ENCODE data around the gene TRIM46.

TRIM46 gene

DNA sequence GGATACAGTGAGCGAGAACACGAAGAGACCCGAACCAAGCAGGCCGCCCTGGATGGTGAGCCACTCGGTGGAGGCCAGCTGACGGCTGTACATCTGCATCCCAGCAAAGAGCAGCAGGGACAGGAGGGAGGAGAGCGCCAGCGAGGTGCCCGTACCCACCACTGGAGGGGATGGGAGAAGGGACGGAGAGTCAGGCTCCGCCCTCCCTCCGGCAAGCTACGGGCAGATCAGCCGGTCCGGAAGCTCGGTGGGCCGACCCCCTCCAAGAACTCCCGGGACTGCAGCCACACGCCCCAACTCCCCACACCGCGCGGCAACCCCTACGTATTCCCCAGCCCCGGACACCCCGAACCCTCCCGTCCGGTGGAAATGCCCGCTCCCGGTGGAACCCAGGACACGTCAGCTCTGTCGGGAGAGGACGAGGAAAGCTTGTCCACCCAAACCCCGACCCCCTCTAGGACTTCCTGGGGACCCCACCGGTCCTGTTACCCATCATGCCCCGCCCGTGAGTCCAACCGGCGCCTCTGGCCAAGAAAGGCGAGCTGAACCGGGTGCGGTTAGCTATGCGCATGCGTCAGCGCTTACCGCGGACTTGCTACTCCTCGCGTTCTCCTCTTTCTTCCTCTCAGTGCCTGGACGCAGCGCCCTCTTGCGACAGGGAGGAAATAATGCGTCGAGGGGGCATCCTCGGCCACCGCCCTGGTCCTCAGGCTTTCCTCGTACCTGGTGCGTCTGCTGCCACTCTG lies 744 bp upstream of the TRIM46 start, which contains the start of gene KRTCAP2:
KRTCAP2 (minus strand) TSS at position 573 of the 746 bp plus-strand sequence; CDS start at position 493, 80 bp downstream.
- peak; percentile 99 for DNase-seq (ENCODE audit: low spot score)

DNA sequence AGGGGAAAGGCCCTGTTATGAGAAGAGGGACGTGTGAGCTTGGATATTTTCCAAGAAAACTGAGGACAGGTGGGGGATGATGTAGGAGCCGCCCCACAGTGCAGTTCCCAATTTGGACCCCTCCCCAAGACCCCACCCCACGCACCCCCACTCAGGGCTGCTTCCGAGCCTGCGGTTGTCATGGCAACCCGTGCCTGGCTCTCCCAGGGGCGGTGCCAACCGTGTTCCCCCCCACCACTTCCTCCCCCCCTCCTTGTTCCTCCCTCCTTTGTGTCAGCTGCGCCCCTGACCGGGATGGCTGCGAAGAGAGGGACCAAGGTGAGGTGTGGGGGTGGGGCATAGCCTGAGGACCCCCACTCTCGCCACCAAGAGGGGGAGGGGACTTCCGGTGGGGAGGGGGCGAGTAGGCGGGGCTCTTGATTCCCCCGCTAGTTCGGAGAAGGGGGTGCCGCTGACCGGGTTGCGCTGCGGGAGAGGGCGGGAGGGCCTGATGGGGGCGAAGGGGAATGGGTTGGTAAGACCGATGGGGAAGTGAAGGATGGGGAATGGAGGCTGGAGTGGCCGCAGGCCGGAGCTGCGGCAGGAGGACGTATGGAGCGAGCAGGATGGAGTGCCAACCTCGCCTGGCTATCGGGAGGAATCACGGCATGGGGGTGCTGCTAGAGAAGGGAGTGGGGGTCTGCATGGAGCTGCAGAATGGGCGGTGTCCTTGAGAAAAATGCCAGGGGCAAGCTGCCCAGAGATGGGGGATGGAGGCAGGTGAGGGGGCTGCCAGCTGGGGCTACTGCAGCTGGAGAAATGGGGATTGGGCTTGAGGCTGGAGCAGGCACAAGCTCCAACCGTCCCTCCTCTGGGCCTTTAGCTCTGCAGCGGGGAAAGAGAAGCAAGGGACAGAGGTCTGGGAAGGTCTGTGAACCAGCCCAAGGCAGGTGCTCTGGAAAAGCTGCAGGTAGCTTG lies 953 bp downstream of the TRIM46 start:
- DNase-seq (ENCODE audit: low spot score), result peak; percentile 55

DNA sequence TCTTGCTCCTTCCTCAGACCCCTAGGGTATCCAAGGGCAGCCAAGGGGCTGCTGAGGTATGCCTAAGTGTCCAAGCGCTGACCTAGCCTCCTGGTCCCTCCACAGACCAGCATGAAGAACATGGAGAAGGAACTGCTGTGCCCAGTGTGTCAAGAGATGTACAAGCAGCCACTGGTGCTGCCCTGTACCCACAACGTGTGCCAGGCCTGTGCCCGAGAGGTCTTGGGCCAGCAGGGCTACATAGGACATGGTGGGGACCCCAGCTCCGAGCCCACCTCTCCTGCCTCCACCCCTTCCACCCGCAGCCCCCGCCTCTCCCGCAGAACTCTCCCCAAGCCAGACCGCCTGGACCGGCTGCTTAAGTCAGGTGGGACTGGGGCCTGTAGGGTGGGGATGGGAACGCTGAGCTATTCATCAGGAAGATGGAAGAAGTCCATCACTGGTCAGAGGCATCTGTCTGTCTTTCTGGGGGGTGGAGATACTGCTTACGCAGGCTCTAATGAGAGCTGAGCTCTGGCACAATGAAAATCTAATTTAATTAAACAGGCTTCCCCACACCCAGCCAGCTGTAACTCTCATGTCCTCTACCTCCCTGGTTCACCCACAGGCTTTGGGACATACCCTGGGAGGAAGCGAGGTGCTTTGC lies 1.8 kb downstream of the TRIM46 start:
- no peak for DNase-seq (ENCODE audit: low spot score)

DNA sequence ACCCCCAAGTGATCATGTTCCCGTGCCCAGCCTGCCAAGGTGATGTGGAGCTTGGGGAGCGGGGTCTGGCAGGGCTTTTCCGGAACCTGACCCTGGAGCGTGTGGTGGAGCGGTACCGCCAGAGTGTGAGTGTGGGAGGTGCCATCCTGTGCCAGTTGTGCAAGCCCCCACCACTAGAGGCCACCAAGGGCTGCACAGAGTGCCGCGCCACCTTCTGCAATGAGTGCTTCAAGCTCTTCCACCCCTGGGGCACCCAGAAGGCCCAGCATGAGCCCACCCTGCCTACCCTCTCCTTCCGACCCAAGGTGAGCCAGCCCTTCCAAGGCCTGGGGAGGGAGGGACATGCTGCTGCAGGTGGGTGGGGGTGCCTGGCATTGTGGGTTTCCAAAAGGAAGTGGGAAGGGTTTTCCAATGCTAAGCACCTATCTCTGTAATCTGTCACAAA lies 2.3 kb downstream of the TRIM46 start:
- DNase-seq (ENCODE audit: low spot score), result no peak

DNA sequence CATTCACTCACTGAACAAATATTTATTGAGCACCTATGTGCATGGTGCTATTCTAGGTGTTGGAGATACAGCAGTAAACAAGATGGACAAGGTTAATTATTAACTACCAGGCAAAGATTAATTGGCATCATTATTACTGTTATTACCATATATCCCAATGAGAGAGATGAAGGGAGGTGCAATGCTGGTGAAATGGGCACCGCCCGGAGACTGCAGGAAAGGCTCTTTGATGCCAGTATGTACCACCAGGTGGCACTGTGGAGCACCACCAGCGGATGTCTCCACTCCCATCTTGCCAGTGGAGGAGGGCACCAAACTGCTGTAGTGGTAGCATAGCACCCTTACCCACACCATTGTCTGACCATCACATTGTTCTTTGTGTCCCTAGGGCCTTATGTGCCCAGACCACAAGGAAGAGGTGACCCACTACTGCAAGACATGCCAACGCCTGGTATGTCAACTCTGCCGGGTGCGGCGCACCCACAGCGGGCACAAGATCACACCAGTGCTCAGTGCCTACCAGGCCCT lies 3.0 kb downstream of the TRIM46 start:
- peak; percentile 93 for DNase-seq (ENCODE audit: low spot score)

DNA sequence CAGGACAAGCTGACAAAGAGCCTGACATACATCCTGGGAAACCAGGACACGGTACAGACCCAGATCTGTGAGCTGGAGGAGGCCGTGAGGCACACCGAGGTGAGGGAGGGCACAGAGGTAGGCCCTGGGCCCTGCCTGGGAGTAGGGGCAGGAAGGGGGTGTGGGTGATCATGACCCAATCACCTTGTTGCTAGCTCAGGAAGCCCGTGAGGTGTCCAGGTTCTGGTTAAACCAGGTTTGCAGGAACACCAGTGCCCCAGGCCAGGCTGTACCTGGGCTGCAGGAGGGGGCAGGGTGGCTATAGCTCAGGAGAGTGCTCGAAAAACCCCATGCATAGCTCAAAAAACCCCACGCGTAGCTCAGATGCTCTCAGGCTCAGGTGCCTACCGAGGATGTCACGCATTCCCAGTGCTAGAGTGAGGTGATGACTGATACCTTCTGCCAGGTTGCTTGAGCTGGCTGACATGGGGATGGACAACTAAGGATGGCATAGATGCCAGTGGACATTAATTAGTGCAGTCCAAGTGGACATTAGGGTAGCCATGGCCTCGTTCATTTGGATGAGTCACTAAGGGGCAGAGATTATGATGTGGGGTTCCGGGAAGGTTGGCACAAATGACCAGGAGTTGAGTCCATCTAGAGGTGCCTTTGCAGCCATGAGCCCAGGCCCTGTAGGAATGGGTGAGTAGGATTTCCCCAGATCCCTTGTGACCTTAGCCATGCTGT lies 3.7 kb downstream of the TRIM46 start:
- no peak for DNase-seq (ENCODE audit: low spot score)

DNA sequence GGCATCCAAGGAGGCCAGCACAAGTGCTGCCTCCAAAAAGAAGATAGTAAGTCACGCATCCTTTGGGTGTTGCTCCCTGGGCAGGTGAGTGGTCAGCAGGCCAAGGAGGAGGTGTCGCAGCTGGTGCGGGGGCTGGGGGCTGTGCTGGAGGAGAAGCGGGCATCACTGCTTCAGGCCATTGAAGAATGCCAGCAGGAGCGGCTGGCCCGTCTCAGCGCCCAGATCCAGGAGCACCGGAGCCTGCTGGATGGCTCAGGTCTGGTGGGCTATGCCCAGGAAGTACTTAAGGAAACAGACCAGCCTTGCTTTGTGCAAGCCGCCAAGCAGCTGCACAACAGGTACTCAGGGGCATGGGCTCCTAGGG lies 4.3 kb downstream of the TRIM46 start:
- DNase-seq (ENCODE audit: low spot score), result no peak

DNA sequence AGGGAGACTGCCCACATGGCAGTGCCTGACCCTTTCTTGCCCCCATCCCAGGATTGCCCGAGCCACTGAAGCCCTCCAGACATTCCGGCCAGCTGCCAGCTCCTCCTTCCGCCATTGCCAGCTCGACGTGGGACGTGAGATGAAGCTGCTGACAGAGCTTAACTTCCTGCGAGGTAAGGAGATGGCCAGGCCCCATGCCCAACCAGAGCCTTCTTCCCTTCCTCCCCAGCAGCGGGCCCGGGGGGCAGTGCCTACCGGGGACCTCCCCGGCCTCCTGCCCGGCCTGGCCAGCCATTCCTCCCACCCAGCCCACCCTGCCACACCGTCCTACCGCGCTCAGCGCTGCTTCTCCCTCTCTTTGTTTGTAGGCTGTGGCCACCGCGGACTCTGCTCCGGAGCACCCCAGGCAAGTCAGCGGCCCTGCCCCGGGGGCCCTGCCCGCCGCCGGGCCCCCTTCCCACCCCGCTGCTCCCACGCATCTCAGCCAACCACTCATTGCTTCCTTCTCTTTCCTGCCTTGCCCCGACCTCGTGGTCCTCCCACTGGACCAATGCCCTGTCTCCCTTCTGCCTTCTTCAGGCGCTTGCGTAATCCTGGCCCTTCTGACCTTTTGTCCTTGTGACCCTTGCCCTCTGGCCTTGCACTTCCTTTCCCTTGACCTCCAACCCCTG lies 4.9 kb downstream of the TRIM46 start:
- no peak for DNase-seq (ENCODE audit: low spot score)

DNA sequence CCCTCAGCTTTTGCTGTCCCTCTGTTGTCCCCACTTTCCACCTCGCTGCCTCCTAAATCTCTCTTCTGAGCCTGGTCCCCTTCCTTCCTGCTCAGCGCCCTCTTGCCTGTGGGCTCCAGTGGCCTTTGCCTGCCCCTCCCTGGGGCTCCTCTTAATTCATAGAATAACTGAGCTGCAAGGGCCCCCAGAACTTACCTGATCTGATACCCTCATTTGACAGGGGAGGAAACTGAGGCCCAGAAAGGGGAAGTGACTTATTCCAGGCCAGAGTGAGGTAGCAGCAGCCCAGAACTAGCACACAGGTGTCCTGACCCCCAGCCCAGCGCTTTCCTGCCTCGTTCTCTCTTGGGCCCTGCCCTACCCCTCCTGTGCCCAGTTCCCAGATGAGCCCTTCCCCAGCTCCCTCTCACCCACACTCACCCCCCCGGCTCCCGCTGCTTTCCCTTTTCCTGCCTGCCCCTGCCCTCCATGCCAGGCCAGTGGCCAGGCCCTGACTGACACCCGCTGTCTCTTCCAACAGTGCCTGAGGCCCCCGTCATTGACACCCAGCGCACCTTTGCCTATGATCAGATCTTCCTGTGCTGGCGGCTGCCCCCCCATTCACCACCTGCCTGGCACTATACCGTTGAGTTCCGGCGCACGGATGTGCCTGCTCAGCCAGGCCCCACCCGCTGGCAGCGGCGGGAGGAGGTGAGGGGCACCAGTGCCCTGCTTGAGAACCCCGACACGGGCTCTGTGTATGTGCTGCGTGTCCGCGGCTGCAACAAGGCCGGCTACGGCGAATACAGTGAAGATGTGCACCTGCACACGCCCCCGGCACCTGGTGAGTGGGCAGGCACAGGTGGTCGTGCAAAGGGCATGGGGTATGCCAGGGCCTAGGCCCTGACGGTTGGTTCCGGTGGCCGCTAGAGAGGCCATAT lies 5.7 kb downstream of the TRIM46 start:
- DNase-seq (ENCODE audit: low spot score), result no peak

DNA sequence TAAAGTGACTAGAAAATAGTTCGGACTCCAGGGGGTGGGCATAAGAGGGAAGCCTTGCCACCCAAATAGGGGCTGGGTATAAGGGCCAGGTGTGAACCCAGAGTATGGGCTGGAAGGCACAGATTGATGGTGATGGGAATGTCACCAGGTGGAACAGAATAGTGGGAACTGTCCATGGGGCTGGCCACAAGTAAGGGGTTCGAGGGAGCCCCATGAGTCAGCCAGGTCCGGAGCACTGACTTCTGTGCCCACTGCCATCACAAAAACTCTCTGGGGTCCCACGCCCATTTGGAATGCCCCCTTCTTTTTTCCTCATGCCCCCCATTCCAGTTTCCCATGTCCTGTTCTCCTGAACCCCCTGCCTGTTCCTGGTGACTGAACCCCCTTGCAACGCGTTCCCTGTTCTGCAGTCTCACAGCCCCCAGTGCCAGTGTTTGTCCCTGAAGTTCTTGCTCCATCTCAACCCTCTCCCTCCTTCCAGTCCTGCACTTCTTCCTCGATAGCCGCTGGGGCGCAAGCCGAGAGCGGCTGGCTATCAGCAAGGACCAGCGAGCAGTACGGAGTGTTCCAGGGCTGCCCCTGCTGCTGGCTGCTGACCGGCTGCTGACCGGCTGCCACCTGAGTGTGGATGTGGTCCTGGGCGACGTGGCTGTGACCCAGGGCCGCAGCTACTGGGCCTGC lies 7.9 kb downstream of the TRIM46 start:
- no peak for DNase-seq (ENCODE audit: low spot score)

DNA sequence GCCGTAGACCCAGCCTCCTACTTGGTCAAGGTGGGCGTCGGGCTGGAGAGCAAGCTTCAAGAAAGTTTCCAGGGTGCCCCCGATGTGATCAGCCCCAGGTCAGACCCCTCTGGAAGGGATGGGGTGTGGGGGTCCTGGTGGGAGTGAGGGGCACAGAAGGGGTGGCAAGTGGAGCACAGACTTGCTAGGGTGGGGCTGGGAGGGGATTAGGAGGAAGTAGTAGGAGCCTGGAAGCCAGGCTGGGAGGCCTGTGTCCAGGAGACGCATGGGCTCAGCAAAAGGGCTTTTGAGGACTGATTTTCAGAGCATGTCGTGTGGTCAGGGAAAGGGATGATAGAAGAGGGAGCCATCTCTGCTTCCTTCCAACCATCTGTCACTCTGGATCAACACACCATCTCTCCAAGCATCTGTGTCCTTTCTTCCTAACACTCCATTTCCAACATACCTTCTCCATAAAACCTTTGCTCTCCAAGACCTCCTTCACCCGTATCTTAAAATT lies 8.5 kb downstream of the TRIM46 start:
- no peak for DNase-seq (ENCODE audit: low spot score)

DNA sequence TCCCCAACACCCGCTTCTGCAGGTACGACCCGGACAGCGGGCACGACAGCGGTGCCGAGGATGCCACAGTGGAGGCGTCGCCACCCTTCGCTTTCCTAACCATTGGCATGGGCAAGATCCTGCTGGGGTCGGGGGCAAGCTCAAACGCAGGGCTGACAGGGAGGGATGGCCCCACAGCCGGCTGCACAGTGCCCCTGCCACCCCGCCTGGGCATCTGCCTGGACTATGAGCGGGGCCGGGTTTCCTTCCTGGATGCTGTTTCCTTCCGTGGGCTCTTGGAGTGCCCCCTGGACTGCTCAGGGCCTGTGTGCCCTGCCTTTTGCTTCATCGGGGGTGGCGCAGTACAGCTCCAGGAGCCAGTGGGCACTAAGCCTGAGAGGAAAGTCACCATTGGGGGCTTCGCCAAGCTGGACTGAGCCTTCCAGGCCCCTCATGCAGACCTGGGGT lies 10.1 kb downstream of the TRIM46 start:
- DNase-seq (ENCODE audit: low spot score), result no peak

DNA sequence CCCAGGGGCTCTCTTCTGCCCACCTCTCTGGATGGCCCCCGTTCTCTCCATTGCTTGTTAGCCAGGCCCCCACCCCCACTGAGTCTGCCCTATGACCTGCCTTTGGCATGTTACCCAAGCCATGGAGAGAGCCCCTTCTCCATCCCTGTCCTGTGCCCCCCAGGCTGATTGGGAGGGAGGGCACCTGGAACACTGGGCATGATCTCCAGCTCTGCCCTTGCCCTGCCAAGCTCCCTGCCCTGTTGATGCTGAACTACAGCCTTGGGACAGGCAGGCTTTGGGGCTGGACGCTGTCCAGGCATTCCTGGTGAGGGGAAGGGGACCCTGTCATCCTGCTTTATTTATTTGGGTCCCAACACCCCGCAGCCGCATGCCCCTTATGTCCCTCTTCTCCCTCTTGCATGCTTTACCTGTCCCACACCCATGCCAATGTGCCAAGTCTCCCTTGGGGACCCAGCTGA lies 10.7 kb downstream of the TRIM46 start:
- no peak for DNase-seq (ENCODE audit: low spot score)

DNA sequence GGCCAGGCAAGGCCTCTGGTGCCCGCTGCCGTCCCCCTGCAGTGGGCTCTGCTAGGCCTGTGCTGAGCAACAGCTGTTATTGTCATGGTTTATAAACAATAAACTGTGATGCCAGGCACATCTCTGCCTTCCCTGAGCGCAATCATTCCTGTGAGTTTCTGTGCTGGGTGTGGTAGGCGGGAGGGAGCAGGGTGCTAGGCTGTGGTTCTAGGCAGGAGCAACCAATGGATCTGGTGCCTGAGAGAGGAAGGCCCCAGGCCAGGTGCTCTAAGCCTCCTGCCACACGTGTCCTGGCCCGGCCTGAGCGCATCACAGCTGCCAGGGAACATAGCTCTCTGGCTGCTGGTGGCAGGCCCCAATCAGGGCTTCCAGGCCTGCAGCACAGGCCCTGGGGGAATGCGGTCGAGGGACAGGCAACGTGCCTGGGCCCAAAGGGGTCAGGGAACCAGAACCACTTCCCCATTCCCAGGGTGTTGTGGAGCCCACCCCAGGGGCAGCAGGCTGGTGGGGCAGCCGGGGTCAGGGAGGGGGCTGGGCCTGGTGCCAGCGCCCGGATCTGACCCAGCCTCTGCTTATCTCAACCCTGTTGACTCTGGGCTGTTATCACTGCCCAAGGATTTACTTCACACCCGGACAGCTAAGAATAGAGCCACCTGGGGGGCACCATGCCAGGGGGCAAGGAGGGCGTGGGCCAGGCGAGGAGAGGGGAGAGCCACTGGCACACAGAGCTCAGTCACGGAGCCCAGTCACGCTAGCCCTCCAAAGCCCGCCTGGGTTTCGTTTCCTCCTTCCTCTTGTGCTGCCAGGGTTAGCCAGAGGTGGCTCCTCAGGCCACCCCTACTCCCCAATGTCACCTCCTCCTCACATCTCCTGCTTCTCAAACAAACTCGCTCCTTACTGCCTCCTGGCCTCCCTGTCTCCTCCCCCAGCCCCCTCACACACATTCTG lies 11.5 kb downstream of the TRIM46 start:
- DNase-seq (ENCODE audit: low spot score), result no peak

DNA sequence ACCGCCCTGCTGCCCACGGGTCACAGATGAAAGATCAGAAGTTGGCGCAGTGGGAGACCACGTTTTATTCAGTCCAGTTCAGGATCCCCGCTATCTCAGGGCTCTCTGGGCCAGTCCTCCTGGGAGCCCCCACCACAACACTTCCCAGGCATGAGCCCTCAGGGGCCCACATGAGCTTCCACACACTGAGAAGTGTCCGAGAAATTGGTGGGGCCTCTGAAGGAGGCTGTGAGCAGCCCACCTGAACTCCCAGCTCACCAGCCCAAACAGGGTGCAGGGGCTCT lies 12.1 kb downstream of the TRIM46 start:
- DNase-seq (ENCODE audit: low spot score), result no peak

DNA sequence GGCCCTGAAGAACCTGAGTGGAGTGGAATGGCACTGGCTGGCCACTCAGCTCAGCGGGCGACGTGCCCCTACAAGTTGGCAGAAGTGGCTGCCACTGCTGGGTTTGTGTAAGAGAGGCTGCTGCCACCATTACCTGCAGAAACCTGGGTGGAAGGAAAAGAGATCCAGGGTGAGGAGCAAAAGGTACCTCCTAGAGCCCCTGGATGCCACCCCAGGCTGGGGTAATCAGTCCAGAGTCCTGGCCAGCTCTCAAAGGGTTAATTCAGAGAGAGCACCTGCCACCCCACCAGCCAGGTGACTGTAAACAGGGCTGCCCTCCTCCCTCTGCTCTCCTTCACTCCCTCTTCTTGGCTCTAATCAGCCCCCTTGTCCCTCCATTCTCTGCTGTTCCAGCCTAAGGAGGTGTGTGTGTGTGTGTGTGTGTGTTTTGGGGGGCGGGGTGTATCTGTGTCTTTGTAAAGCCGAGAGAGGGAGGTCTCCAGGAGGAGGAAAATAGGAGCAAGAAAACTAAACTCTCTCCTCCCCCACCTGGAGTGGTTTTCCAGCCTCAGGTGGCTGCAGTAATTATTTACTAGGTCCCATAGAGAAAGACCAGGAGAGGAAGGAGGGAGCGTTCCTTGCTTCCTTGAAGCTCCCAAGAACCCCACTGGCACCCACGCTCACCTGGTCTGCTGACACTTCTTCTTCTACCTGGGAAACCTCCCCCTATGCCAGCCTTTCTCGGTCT lies 12.6 kb downstream of the TRIM46 start:
- no peak for DNase-seq (ENCODE audit: low spot score)

DNA sequence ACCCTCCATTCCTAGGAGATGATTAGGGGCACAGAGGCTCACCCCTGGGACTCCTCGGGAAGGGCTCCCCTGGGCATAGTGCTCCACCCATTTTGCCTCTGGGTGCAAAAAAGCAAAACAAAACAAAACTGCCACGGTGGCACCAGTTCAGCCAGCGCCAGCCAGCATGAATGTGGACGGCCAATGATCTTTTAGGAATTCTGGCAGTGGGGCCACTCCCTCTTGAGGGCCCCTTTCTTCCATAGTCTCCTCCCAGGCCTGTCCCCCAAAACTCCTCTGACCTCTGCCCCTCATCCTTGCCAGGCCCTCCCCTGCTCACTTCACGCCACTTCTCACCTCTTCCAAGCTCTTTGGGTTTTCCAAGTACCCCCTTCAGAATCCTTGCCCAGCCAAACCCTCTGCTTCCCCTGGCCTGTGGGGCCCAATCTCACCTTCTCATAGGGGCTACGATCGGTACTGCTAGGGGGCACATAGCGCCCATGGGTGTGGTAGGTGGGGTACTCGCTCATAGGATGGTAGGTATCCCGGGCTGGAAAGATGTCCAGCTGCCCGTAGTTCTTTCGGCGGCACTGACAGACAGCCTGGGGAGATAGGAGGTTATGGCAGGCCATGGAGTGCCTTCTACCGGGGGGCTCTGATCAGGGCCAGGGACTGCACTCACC lies 13.3 kb downstream of the TRIM46 start:
- no peak for DNase-seq (ENCODE audit: low spot score)

All from AG20443 (cell line).